Stimulated activated CD8-positive, alpha-beta memory T cell treated with anti-CD3 and anti-CD28 coated beads, Interleukin-7, amount 100 ng/mL, for 4 hours (primary cell): ENCODE data around the gene FOXQ1.
"Not testable (repeated sequence)": the region's sequence is repeated elsewhere in the genome, so short reads cannot be mapped to it uniquely, and the experiment has no call there.

Source experiments
- DNase-seq, 2 donors: peaks; one replicate each; pipeline ENCODE4 v3.0.0-alpha.2; 2020; ENCODE audit warnings: low read depth in 2 of 2

FOXQ1 gene

GRCh38 chr6:1290805-1291204, 21.1 kb upstream of the FOXQ1 start:
- no peak for DNase-seq

- no peak for DNase-seq
Measured at GRCh38 chr6:1291381-1291780, 20.5 kb upstream of the FOXQ1 start.

- DNase-seq = no peak
Measured at GRCh38 chr6:1295420-1295819, 16.5 kb upstream of the FOXQ1 start.

GRCh38 chr6:1296079-1296478, 15.8 kb upstream of the FOXQ1 start:
- no peak for DNase-seq

- DNase-seq = no peak
Measured at GRCh38 chr6:1296542-1296941, 15.4 kb upstream of the FOXQ1 start.

- no peak for DNase-seq
Measured at GRCh38 chr6:1297746-1298145, 14.2 kb upstream of the FOXQ1 start.

GRCh38 chr6:1298768-1299167, 13.1 kb upstream of the FOXQ1 start:
- no peak for DNase-seq

GRCh38 chr6:1306133-1306532, 5.8 kb upstream of the FOXQ1 start:
- no peak for DNase-seq

GRCh38 chr6:1309366-1309765, 2.5 kb upstream of the FOXQ1 start:
- DNase-seq = no peak

- DNase-seq = no peak
Measured at GRCh38 chr6:1310628-1311399, 1.1 kb upstream of the FOXQ1 start.

GRCh38 chr6:1312203-1312472, 240 bp downstream of the FOXQ1 start:
- no peak for DNase-seq

- DNase-seq = no peak
Measured at GRCh38 chr6:1312473-1313367, 822 bp downstream of the FOXQ1 start.

GRCh38 chr6:1313384-1313766, 1.5 kb downstream of the FOXQ1 start:
- DNase-seq = no peak

GRCh38 chr6:1313767-1314503, 2.0 kb downstream of the FOXQ1 start:
- DNase-seq = no peak

- no peak for DNase-seq
Measured at GRCh38 chr6:1314617-1315016, 2.7 kb downstream of the FOXQ1 start.

GRCh38 chr6:1315201-1315559, 3.3 kb downstream of the FOXQ1 start:
- no peak for DNase-seq

GRCh38 chr6:1315560-1316386, 3.9 kb downstream of the FOXQ1 start:
- DNase-seq = no peak

GRCh38 chr6:1316489-1316971, 4.6 kb downstream of the FOXQ1 start:
- no peak for DNase-seq

GRCh38 chr6:1317302-1317815, 5.5 kb downstream of the FOXQ1 start:
- DNase-seq = no peak

GRCh38 chr6:1318036-1318435, 6.1 kb downstream of the FOXQ1 start:
- DNase-seq = no peak

GRCh38 chr6:1318584-1318983, 6.7 kb downstream of the FOXQ1 start:
- not testable (repeated sequence) for DNase-seq
